T follicular helper cell (primary cell): ENCODE data around the gene HDAC3.

Experiments used
- DNase-seq: peaks from one replicate; pipeline ENCODE4 v3.0.0-alpha.2; 2020; ENCODE audit warnings: low read depth
- total RNA-seq, 2 experiments: gene quantifications; one replicate each; lab custom pipeline; 2026; lab: John Stamatoyannopoulos, UW

Gene HDAC3
- total RNA-seq, result 66.2 to 77.6 reads per million in 2 experiments

- DNase-seq, result peak; percentile 92
Observed at GRCh38 chr5:141636413-141637122, at the start of gene HDAC3, which contains the start of gene RELL2. Gene HDAC3, minus strand, starts transcription at chr5:141636849. Its CDS starts 59 bp downstream, at chr5:141636790. Gene RELL2, plus strand, starts transcription at chr5:141636997. Its CDS starts 1,229 bp downstream, at chr5:141638226.

- DNase-seq, result no peak
Observed at GRCh38 chr5:141685591-141685990, 48.9 kb upstream of the HDAC3 start.

DNA sequence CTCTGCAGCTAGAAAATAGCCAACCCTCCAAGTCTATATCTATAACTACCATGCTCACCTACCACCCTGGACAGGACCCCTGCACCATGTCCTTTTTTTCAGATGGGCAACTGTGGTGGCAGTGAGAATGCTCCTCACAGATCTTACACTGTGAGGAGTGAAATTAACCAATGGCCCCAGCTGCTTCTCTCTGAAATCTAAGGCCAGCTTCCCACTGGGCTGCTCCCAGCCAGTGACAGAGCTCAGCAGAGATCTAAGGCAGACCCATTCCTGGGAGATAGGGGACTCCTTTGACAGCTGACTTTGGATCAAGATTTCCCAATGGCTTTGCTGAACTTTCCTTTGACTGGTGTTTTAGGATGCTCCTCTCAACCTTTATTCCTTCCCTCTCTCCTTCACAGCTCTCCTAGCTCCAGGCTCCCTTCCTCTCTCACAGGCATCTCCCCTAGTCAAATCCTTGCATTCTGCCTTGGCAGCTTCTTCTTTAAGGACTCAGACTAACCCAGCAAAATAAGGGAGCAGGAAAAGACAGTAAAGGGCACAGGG lies 47.0 kb upstream of the HDAC3 start:
- DNase-seq, result no peak

DNA sequence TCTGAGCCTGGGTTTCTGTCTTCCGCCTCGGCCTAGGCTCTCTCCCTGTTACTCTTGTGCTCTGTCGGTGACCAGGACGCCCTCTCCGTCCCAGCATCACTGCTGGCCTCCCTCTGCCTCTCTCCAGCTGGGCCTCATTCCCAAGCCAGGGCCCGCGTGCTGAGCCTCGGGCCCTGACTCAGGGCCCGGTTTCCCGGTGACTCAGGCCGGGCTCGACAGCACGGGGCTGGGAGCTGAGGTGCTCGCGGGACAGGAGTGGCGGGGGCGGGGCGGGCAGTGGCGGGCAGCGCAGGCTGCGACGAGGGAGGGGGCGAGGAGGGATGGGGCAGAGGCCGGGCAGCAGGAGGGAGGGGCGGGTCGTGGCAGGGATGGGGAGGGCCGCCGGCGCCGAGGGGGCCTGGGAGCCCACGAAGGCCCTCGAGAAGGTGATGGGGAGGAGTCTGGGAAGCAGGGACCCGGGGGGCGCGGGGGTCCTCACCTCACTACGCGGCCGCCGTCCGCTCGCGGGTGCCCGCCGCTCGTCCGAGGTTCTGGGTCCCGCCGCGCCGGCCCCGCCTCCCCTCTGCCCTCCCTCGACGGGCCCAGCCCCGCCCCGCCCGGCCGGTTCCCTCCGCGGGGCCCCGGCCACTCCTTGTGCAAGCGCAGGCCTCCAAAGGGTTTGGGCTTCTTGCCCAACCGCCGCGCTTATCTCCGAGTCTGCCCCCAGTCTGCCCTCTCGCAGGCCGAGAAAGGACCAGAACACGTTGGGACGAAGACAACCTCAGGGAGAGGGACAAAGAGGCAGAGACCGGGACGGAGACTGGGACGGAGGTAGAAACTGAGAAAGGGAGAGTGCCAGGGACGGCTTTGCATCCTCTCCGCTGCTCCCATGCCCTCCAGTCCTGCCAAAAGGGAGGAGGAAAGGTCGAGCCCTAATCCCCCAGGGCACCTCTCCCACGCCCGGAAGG lies 45.3 kb upstream of the HDAC3 start, which contains the start of gene ARAP3:
Gene ARAP3 (minus strand): TSS at position 536 of the 947 bp plus-strand sequence. CDS start 1,744 bp downstream, outside the sequence.
- DNase-seq, result no peak

DNA sequence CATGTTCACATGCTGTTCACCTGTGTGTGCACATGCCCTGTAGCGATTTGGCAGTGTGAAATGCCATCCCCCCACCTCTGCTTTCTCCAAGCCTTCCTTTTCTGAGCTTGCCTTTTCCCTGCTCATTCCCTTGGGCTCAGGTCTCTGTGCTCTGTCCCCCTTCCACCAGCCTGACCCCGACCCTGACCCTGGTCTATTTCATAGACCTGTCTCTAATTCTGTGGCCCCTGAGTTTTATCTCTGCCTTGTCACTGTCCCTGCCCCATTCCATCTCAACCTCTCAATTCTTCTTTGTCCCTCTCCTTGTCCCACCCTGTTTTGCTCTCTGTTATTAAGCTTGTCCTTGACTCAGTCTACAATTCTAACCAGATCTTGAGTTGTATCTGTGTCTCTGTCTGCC lies 44.6 kb upstream of the HDAC3 start:
- DNase-seq, result no peak

- DNase-seq, result no peak
Observed at GRCh38 chr5:141680751-141681201, 44.1 kb upstream of the HDAC3 start.

- DNase-seq, result no peak
Observed at GRCh38 chr5:141680178-141680577, 43.5 kb upstream of the HDAC3 start.

GRCh38 chr5:141677415-141677814 lies 40.8 kb upstream of the HDAC3 start:
- no peak for DNase-seq

GRCh38 chr5:141675672-141676071 lies 39.0 kb upstream of the HDAC3 start:
- no peak for DNase-seq

- DNase-seq, result no peak
Observed at GRCh38 chr5:141674747-141675146, 38.1 kb upstream of the HDAC3 start.

- DNase-seq, result no peak
Observed at GRCh38 chr5:141672841-141673813, 36.5 kb upstream of the HDAC3 start.

DNA sequence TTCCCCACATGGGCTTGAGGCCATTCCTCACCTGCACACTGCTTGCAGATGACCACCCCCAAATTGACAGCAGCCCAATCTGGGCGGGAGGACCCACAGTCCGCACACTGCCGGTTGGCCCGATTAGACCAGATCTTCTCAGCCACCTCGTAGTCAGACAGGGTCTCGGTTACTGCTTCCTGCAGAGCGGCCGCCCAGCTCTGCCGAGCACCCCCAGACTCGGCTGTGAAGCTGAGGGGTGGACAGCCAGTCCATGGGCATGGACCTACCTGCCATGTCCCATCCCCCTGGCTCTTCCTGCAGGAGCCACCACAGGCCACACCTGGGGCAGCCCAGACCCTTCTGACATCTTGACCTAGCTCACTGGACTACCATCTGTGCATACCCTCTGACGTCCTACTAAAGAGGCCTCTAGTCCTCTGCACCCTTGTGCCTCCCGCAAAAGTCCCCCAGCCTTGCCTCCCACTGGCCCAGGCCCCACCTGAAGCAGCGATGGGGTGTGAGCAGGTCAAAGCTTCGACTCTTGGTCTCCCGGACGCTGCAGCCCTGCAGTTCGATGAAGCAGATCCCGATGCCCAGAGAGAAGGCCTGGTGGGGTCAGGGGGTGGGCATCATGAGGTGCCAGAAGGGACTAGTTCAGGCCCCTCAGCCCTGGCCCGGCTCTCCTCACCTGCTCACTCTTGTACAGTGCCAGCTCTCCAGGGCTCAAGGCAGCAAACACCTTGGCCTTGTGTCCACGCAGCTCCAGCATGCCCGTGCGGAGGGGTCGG lies 35.6 kb upstream of the HDAC3 start:
- DNase-seq, result no peak

- DNase-seq, result no peak
Observed at GRCh38 chr5:141669520-141669919, 32.9 kb upstream of the HDAC3 start.

DNA sequence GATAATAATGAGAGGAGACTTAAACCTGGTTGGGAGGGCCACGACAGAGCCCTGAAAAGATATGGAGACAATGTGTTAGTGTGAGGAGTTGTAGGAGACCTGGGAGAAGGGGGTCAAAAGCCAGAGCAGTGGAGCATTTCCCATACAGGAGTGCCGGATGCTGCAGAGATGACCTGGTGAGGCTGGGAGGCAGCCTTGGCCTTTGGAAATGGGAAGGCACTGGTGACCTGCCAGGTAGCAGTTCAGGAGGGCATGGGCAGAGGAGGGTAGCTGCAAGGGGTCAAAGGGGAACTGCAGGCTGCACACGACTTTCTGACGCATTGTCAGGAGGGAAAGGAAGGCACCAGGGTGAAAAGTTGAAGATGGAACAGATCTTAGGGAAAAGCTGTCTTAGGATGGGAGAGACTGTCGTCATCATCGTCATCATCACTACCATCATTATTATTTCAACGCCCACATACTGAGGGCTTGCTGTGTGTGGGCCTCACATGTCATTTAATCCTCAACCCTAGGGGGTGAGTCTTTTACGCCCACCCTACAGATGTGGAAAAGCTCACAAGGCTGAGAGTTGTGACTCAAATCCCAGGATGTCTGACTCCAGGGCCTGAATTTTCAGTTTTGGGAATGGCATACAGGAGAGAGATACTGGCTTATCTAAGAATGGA lies 32.1 kb upstream of the HDAC3 start:
- DNase-seq, result no peak

- no peak for DNase-seq
Observed at GRCh38 chr5:141665995-141666940, 29.6 kb upstream of the HDAC3 start.

GRCh38 chr5:141664733-141665461 lies 28.2 kb upstream of the HDAC3 start:
- peak; percentile 50 for DNase-seq

DNA sequence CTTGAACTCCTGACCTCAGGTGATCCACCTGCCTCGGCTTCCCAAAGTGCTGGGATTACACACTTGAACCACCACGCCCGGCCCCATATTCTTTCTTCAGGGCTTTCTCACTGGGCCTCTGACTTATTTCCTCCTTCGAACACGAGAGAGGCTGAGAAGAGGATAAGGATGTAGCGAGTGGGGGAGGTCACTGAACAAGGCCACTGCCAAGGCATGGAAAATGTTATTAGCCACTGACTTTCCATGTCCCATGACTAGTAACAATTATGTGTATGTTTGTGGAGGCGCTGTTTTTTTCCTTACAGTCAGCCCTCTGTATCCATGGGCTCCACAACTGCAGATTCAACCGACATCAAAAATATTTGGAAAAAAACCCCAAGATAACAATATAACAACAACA lies 26.9 kb upstream of the HDAC3 start:
- DNase-seq, result no peak

- DNase-seq, result no peak
Observed at GRCh38 chr5:141662028-141662427, 25.4 kb upstream of the HDAC3 start.
